ENCODE results near the gene LOXHD1.
A peak's percentile ranks its signal among the peaks of the same experiment; 100 is the strongest.

- TF ChIP-seq CTCF (tag by site-specific recombination; IDR thresholded peaks at IDR 0.05) (0 out of 2 replicates have a peak, but pooled peaks have one; percentile 12), ZNF561 (tag by site-specific recombination; IDR thresholded peaks at IDR 0.05; ENCODE audit: borderline replicate concordance) (no peak), SETDB1 (IDR thresholded peaks at IDR 0.05; ENCODE audit: insufficient read length, low read length) (no peak), RBAK (tag by site-specific recombination; IDR thresholded peaks at IDR 0.05) (no peak), KLF9 (tag by site-specific recombination; IDR thresholded peaks at IDR 0.05; ENCODE audit: low read depth) (no peak), ZBTB1 (tag by site-specific recombination; IDR thresholded peaks at IDR 0.05) (no peak)
These were observed 198.5 kb downstream of the LOXHD1 start for GRCh38 chr18:46458472-46458871.

Measured in HEK293 (cell line).